HG03354 (cell line): ENCODE data around the gene EPB41L4B.

ENCODE experiments used
- ATAC-seq: cut with Tn5 transposase; IDR thresholded peaks from one replicate; pipeline ENCODE4 v1.9.1; 2021; ENCODE audit warnings: mild to moderate bottlenecking; ENCODE audit not compliant: unreplicated experiment, poor library complexity, severe bottlenecking

EPB41L4B gene

GRCh38 chr9:109179801-109180523, 140.9 kb downstream of the EPB41L4B start:
- ATAC-seq = no peak

GRCh38 chr9:109176963-109177362, 143.9 kb downstream of the EPB41L4B start:
- no peak for ATAC-seq

- ATAC-seq = no peak
Observed at GRCh38 chr9:109176386-109176785, 144.5 kb downstream of the EPB41L4B start.

GRCh38 chr9:109172935-109173334, 147.9 kb downstream of the EPB41L4B start:
- ATAC-seq = no peak

- no peak for ATAC-seq
Observed at GRCh38 chr9:109171926-109172325, 148.9 kb downstream of the EPB41L4B start.

GRCh38 chr9:109168170-109168569, 152.7 kb downstream of the EPB41L4B start:
- no peak for ATAC-seq

GRCh38 chr9:109167716-109168115, 153.1 kb downstream of the EPB41L4B start:
- ATAC-seq = no peak

GRCh38 chr9:109166771-109167601, 153.9 kb downstream of the EPB41L4B start, which contains the start of gene FRRS1L:
FRRS1L (minus strand) TSS chr9:109167249; CDS start chr9:109167138, 111 bp downstream.
- no peak for ATAC-seq

GRCh38 chr9:109166171-109166770, 154.6 kb downstream of the EPB41L4B start:
- ATAC-seq = no peak

- ATAC-seq = peak; percentile 82
Observed at GRCh38 chr9:109164042-109164441, 156.8 kb downstream of the EPB41L4B start.

- no peak for ATAC-seq
Observed at GRCh38 chr9:109163194-109163593, 157.7 kb downstream of the EPB41L4B start.

- ATAC-seq = no peak
Observed at GRCh38 chr9:109162677-109163076, 158.2 kb downstream of the EPB41L4B start.

GRCh38 chr9:109161471-109161870, 159.4 kb downstream of the EPB41L4B start:
- no peak for ATAC-seq

GRCh38 chr9:109159583-109159982, 161.3 kb downstream of the EPB41L4B start:
- ATAC-seq = no peak

- no peak for ATAC-seq
Observed at GRCh38 chr9:109158651-109159050, 162.2 kb downstream of the EPB41L4B start.

GRCh38 chr9:109156708-109157107, 164.2 kb downstream of the EPB41L4B start:
- no peak for ATAC-seq

GRCh38 chr9:109150925-109151545, 169.8 kb downstream of the EPB41L4B start:
- ATAC-seq = no peak

GRCh38 chr9:109149722-109150121, 171.1 kb downstream of the EPB41L4B start:
- ATAC-seq = no peak

- ATAC-seq = no peak
Observed at GRCh38 chr9:109149089-109149488, 171.8 kb downstream of the EPB41L4B start.

- ATAC-seq = no peak
Observed at GRCh38 chr9:109145051-109145450, 175.8 kb downstream of the EPB41L4B start.
